NCI-H187 (cell line): ENCODE measurements around the gene CEP192.
"Not testable (repeated sequence)": the region's sequence is repeated elsewhere in the genome, so short reads cannot be mapped to it uniquely, and the experiment has no call there.

Experiments used
- DNase-seq, 2 experiments: peaks; one replicate each; lab custom pipeline; 2025; lab: John Stamatoyannopoulos, UW

The CEP192 gene

DNA sequence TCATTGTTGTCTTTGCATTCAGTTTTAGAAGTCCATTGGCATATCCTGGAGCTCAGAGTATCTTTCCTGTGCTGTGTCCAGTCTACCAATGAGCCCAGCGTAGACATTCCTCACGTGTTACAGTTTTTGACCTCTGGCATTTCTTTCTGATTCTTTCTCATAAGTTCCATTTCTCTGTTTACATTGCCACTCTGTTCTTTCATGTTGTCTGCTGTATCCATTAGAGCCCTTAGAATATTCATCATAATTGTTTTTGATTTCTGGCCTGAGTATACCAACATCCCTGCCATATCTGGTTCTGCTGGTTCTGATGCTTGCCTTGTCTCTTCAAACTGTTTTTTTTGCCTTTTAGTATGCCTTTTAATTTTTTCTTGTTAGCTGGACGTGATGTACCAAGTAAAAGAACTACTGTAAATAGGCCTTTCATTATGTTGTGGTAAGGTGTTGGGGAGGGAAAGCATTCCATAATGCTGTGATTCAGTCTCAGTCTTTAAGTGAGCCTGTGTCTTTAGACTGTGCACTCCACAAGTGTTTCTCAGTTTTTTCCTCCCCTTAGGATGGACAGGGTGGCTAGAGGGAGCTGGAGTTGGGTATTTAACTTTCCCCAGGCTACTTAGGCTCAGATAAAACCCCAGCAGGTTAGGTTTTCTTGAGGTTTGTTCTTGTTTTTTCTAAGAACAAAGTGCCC lies 35.6 kb downstream of the CEP192 start:
- no peak for DNase-seq

GRCh38 chr18:13028869-13029268 lies 37.7 kb downstream of the CEP192 start:
- DNase-seq, result no peak

DNA sequence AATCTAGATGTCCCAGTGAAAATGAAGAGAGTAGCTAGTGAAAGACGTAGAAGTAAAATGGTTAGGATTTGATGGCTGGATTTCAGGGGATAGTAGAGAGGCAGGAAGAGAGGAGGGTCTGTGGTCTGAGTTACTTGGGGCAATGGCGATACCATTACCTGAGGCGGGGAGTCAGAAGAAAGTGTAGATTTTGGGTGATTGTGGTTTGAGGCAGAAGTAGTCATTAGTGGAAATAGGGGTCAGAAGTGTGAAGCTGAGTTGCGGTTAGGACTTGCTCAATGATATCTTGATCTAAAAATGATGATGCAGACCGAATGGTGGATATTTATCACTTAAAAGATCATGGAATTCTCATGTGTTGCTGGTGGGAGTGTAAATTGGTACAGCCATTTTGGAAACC lies 41.0 kb downstream of the CEP192 start:
- no peak for DNase-seq

DNA sequence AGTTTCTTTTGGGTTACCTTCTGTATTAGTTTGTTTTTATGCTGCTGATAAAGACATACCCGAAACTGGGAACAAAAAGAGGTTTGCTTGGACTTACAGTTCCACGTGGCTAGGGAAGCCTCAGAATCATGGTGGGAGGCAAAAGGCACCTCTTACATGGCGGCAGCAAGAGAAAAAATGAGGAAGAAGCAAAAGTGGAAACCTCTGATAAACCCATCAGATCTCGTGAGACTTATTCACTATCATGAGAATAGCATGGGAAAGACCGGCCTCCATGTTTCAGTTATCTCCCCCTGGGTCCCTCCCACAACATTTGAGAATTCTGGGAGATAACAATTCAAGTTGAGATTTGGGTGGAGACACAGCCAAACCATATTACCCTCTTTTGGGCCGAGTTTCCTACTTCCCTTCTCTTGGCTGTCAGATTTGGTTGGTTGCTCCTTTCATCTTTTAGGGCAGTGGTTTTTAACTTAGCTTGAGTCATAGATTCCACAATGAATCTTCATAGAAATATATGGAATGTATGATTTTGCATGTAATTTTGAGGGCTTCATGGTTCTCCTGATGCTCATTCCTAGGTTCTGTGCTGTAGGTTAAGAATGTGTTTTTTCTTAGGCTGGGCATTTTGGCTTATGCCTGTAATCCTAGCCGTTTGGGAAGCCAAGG lies 44.2 kb downstream of the CEP192 start:
- DNase-seq, result no peak

GRCh38 chr18:13036622-13037320 lies 45.6 kb downstream of the CEP192 start:
- DNase-seq, result no peak

GRCh38 chr18:13039806-13040205 lies 48.6 kb downstream of the CEP192 start:
- no peak for DNase-seq

- DNase-seq, result no peak
Measured at GRCh38 chr18:13043066-13043465, 51.9 kb downstream of the CEP192 start.

GRCh38 chr18:13048061-13048595 lies 57.0 kb downstream of the CEP192 start:
- no peak for DNase-seq

GRCh38 chr18:13051159-13051558 lies 60.0 kb downstream of the CEP192 start:
- no peak for DNase-seq

GRCh38 chr18:13051950-13052349 lies 60.8 kb downstream of the CEP192 start:
- no peak for DNase-seq

- no peak for DNase-seq
Measured at GRCh38 chr18:13054336-13054735, 63.2 kb downstream of the CEP192 start.

DNA sequence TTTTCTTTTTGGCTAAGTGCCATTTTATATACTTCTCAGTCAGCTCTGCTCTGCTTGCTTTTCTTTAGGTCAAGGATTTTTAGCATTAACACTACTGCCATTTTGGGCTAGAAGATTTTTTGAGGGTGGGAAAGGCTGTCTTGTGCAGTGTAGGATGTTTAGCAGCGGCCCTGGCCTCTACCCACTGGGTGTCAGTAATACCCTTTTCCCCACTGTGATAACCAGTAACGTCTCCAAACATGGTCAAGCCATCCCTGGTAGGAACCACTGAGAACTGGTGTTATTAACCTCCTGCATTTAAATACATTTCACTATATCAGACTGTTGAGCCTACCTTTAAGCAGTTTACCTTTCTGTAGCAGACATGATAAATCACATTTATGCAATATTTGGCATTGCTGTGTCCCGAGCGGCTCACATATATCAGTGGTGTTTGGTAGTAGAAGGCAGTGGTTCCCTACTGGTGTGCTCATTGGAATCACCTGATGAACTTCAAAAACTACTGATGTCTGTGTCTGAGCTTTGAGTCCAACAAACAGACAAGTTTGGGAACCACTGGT lies 70.5 kb downstream of the CEP192 start:
- DNase-seq, result no peak

GRCh38 chr18:13067124-13067523 lies 76.0 kb downstream of the CEP192 start:
- no peak for DNase-seq

DNA sequence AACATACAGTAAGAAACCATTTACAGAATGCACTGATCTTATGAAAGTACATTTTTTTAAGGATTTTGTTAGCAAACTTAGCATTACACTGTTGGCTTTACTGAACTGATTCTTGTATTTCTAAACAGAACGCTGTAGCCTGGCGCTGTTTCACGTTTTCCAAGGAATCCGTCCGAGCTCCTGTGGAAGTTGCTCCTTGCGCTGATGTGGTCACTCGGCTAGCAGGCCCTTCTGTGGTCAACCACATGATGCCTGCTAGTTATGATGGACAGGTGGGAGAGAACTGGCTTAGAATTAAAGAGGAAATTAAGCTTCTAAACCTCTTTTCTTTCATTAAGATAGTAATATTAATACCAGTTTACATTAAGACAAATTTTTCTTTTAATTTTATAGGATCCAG lies 76.8 kb downstream of the CEP192 start:
- DNase-seq, result no peak

GRCh38 chr18:13070460-13070859 lies 79.3 kb downstream of the CEP192 start:
- no peak for DNase-seq

GRCh38 chr18:13076886-13077285 lies 85.7 kb downstream of the CEP192 start:
- DNase-seq, result no peak

DNA sequence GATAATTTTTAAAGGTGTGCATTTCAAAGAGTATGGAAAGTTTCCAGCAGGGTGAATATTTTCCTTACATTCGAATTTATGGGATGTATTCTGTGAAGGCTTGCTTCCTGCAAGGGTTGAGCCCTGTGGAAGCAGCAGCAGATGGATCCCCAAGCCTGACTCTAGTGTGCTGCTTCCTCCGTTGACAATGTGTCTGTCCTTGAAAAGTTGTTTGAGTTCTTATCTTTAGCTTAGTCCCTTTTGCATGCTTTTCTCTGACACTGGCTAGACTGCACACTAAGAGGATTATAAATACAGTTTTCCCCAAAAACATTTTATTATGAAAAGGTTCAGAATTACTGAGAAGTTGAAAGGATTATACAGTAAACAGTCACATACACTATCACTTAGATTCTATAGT lies 86.3 kb downstream of the CEP192 start:
- no peak for DNase-seq

DNA sequence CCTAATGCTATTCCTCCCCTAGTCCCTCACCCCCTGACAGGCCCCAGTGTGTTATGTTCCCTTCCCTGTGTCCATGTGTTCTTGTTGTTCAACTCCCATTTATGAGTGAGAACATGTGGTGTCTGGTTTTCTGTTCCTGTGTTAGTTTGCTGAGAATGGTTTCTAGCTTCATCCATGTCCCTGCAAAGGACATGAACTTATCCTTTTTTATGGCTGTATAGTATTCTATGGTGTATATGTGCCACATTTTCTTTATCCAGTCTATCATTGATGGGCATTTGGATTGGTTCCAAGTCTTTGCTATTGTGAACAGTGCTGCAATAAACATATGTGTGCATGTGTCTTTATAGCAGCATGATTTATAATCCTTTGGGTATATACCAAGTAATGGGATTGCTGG lies 86.9 kb downstream of the CEP192 start:
- not testable (repeated sequence) for DNase-seq

- DNase-seq, result no peak
Measured at GRCh38 chr18:13086906-13087305, 95.7 kb downstream of the CEP192 start.

GRCh38 chr18:13095466-13095865 lies 104.3 kb downstream of the CEP192 start:
- no peak for DNase-seq

DNA sequence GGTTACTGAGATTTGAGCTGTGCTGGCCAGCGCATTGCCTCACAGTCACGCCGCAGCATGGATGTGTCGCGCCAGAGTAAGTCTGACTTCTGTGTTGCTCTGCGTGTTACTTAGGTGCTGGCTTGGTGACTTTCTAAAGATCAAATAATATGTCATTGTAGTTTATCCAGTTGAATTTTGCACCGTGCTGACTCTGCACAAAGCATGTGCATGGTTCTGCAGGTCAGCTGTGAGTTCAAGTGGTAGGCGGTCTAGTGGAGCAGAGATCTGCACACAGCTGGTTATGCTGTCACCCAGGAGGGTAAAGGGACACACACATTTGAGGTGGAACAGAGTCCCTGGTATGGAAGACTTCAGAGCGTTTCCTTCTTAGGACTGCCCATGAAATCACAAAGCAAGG lies 105.1 kb downstream of the CEP192 start:
- no peak for DNase-seq

- no peak for DNase-seq
Measured at GRCh38 chr18:13096719-13097118, 105.6 kb downstream of the CEP192 start.

- not testable (repeated sequence) for DNase-seq
Measured at GRCh38 chr18:13098104-13098503, 106.9 kb downstream of the CEP192 start.
